GM18502 (cell line): ENCODE results near the gene NME8.
"Not testable (repeated sequence)": the region's sequence is repeated elsewhere in the genome, so short reads cannot be mapped to it uniquely, and the experiment has no call there.

ENCODE experiments used
- ATAC-seq: cut with Tn5 transposase; IDR thresholded peaks from one replicate; pipeline ENCODE4 v1.9.1; 2021; ENCODE audit warnings: mild to moderate bottlenecking; ENCODE audit not compliant: unreplicated experiment, poor library complexity

Gene NME8, protein sequence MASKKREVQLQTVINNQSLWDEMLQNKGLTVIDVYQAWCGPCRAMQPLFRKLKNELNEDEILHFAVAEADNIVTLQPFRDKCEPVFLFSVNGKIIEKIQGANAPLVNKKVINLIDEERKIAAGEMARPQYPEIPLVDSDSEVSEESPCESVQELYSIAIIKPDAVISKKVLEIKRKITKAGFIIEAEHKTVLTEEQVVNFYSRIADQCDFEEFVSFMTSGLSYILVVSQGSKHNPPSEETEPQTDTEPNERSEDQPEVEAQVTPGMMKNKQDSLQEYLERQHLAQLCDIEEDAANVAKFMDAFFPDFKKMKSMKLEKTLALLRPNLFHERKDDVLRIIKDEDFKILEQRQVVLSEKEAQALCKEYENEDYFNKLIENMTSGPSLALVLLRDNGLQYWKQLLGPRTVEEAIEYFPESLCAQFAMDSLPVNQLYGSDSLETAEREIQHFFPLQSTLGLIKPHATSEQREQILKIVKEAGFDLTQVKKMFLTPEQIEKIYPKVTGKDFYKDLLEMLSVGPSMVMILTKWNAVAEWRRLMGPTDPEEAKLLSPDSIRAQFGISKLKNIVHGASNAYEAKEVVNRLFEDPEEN

GRCh38 chr7:37848297-37848696, at the start of gene NME8:
Gene NME8 (plus strand): TSS chr7:37848597. CDS start chr7:37850267, 1,670 bp downstream.
- ATAC-seq, result no peak

DNA sequence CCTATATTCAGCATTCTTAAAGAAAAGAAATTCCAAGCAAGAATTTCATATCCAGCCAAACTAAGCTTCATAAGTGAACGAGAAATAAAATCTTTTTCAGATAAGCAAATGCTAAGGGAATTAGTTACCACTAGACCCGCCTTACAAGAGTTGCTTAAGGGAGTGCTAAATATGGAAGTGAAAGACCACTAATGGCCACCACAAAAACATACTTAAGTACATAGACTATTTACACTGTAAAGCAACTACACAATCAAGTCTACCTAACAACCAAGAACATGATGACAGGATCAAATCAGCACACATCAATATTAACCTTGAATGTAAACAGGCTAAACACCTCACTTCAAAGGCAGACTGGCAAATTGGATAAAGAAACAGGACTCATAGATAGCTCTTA, 42.2 kb upstream of the NME8 start:
- ATAC-seq, result no peak

DNA sequence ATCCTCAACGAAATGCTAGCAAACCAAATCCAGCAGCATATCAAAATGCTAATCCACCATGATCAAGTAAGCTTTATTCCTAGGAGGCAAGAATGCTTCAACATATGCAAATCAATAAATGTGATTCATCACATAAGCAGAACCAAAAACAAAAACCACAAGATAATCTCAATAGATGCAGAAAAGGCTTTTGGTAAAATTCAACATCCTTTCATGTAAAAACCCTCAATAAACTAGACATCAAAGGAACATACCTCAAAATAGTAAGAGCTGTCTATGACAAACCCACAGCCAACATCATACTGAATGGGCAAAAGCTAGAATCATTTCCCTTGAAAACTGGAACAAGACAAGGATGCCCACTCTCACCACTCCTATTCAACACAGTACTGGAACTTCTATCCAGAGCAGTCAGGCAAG, 36.2 kb upstream of the NME8 start:
- not testable (repeated sequence) for ATAC-seq

- ATAC-seq, result peak; percentile 84
Observed at GRCh38 chr7:37815671-37816371, 32.6 kb upstream of the NME8 start.

DNA sequence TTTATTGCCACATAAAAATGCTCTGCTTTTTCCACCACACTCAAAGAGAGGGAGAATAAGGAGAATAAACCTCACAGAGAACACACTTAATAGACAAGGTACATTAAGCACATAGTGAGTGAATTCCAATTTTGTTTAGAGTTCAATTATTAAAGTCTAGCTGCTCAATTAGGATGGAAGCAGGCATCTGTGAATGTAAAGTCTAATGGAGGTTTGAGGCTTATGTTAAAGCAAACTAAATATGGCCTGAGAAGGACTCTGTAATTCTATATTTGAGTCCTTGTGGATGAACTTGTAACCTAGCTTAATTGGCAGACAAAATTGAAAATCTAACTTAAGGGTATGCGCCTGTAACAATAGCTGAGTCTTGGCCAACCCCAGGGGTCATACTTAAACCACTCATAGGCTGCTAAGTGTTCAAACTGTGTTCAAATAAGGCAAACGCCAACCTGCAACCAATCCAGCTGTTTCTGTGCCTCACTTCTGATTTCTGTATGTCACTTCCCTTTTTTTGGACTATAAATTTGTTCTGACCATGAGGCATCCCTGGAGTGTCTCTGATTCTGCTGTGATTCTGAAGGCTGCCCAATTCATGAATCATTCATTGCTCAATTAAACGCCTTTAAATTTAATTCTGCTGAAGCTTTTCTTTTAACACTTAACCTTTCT, 31.3 kb upstream of the NME8 start:
- no peak for ATAC-seq

GRCh38 chr7:37817591-37817960, 30.8 kb upstream of the NME8 start:
- no peak for ATAC-seq

DNA sequence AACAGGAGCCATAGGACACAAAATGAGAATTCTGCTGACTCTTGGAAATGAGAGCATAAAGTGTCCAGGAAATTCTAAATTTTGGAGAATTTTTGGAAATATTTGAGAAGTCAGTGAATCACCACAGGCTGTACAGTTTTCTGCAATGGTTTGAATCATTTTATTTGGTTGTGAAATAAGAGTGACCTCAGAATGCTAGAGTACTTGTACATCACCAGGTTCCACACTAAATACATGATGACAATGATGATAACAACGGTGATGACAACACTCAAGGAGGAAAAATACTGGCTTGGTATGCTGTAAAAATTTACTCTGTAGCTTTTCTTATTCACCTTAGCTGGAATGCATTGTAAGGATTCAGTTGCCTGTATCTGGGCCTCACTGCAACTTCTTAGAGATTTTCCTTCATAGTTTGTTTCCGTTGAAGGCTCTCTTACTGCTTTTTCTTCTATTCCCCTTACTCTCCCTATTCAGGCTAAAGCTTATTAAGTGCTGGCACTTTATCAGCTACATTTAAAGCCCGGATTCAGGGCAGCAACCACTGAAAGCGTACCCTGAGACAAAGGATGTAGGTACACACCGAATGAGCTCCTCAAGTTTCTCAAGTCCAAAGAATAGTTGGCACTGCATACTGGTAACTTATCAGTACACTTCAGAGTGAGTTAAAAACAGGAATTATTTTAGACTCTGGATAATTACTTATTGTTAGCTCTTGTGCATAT, 30.2 kb upstream of the NME8 start:
- ATAC-seq, result no peak

- ATAC-seq, result peak; percentile 82
Observed at GRCh38 chr7:37820708-37821468, 27.5 kb upstream of the NME8 start.

GRCh38 chr7:37822946-37823345, 25.5 kb upstream of the NME8 start:
- no peak for ATAC-seq

GRCh38 chr7:37823557-37823956, 24.8 kb upstream of the NME8 start:
- no peak for ATAC-seq

- peak; percentile 52 for ATAC-seq
Observed at GRCh38 chr7:37825038-37825437, 23.4 kb upstream of the NME8 start.

DNA sequence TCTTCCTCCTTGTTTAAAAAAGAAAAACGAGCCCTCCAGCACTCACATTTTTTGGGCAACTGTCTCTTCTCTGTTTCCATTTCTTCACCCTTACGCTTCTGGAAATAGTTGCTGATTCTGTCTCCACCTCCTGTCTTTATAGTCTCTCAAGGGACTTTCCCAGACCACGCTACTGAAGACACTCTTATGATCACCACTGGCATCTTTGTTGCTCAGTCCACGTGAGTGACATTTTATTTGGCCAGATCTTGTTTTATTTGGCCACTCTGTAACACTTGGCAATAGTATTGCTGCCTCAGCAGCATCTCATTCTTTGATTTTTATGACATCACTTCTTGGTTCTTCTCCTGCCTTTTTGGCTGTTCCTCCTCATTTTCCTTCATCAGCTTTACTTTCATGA, 21.6 kb upstream of the NME8 start:
- no peak for ATAC-seq

GRCh38 chr7:37831244-37831643, 17.2 kb upstream of the NME8 start:
- no peak for ATAC-seq

DNA sequence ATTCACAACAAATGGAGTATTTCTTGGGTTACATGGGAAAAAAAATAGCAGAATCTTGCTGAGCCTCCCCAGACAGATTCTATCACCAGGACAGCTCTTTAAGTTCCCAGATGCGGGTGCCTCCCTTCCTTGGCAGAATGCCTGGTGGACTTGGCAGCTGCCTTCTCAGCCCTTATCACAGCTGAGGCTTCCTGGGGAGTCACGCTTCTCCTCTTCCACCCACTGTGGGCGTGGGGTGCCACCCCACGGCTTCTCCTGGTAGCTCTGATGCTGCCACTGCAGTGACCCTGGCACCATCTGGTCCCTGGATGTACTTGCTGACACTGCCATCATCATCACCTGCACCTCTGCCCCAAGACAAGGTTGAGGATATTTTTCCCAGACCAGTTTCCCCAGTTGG, 16.2 kb upstream of the NME8 start:
- ATAC-seq, result peak; percentile 81

DNA sequence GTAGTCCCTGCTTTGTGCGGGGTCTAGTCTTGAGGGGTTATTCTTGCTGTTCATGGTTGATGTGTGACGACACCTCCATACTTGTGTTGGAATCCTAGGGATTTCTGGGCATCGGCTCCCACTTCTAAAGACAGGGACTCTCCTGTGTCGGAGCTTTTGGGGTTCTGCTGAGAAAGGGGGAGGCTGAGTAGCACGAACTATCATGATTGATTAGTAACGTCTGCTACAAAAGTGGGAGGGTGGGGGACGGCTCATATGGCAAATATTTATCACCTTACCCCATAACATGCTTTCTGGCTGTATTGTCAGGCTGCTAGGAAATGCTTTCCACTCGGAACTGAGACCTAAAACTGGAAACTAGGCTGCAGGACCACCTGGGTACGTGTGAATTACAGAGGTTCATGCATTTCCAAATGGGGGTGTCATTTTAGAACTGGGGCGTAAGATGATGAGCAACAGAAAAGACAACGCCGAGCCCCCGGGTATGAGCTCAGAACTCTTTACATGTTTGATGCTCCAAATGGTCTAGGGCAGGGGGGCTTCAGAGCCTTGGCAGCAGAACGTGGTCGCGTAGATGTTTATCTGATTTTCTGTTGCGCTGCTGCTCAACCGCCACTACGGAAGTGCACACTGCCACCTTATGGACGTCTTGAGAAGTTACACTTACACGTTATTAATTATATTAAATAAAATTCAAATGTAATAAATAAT, 15.1 kb upstream of the NME8 start:
- ATAC-seq, result no peak

GRCh38 chr7:37833818-37834146, 14.6 kb upstream of the NME8 start:
- no peak for ATAC-seq

- no peak for ATAC-seq
Observed at GRCh38 chr7:37853468-37853867, 5.1 kb downstream of the NME8 start.

- ATAC-seq, result no peak
Observed at GRCh38 chr7:37882086-37882485, 33.7 kb downstream of the NME8 start.

- ATAC-seq, result no peak
Observed at GRCh38 chr7:37893359-37893758, 45.0 kb downstream of the NME8 start.
